Lower leg skin (tissue), 3 donors: Measurements from ENCODE around the gene BABAM2.

ENCODE experiments used
- POLR2A ChIP-seq, 2 donors: fragments of 450-650 bp; IDR thresholded peaks; one replicate each; pipeline ENCODE4 v1.6.1; 2016 to 2017; ENCODE audit warnings: antibody characterized with exemption in 2 of 2, mild to moderate bottlenecking in 1 of 2, moderate library complexity in 1 of 2
- TF ChIP-seq, protein P1 (sequence below), 3 donors: fragments of 450-650 bp; IDR thresholded peaks; one replicate each; pipeline ENCODE4 v1.5.1; 2016; ENCODE audit warnings: antibody characterized with exemption in 3 of 3, mild to moderate bottlenecking in 3 of 3, moderate library complexity in 2 of 3

DNA sequence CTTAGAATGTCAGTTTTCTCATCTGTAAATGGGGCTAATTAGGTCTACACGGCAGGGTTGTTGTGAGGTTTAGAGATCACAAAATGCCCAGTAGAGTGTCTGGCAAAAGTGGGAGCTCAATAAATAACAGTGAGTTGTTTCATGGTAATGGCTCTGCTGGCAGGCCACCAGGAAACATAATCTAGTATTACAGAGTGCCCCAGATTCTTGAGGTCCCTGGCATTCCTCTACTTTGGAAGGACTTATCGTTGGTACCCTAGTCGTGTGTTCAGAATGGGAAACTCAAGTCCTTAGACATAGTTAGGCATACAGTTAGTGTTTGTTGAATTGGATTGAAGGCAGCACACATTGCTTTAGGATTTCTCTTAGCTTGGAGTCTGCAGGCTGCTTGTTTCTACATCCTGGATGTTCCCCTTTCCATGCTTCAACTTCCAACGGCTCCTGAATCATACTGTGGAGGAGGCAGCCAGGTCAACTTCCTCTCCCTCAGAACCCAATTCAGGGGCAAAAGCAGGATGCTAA, 340.6 kb downstream of the BABAM2 start:
- TF ChIP-seq, protein P1, sequence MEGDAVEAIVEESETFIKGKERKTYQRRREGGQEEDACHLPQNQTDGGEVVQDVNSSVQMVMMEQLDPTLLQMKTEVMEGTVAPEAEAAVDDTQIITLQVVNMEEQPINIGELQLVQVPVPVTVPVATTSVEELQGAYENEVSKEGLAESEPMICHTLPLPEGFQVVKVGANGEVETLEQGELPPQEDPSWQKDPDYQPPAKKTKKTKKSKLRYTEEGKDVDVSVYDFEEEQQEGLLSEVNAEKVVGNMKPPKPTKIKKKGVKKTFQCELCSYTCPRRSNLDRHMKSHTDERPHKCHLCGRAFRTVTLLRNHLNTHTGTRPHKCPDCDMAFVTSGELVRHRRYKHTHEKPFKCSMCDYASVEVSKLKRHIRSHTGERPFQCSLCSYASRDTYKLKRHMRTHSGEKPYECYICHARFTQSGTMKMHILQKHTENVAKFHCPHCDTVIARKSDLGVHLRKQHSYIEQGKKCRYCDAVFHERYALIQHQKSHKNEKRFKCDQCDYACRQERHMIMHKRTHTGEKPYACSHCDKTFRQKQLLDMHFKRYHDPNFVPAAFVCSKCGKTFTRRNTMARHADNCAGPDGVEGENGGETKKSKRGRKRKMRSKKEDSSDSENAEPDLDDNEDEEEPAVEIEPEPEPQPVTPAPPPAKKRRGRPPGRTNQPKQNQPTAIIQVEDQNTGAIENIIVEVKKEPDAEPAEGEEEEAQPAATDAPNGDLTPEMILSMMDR (IDR thresholded peaks at IDR 0.05) = no peak
- TF ChIP-seq POLR2A (IDR thresholded peaks at IDR 0.05) = no peak
